Activated CD8-positive, alpha-beta T cell treated with anti-CD3 and anti-CD28 coated beads, Interleukin-2, amount 10 ng/mL, durations not matched to agents 7 days and 5 days (primary cell): ENCODE results near the gene FGF5. TPM values are rescaled to one million over a fixed set of nuclear protein-coding genes. Genes with fewer than 3 reads are reported as not detected.

Experiments used
- ATAC-seq: fragments of 150-1000 bp; cut with Tn5 transposase; one replicate; pipeline ENCODE4 v1.10.0; 2021; ENCODE audit warnings: moderate library complexity
- CTCF ChIA-PET: fragments of 350-600 bp; sonication (Branson Sonifier 250); formaldehyde crosslinking; loops from one replicate; lab custom pipeline; 2021; ENCODE audit warnings: antibody characterized with exemption; lab: Charles Lee
- POLR2A ChIA-PET: fragments of 350-600 bp; sonication (Branson Sonifier 250); formaldehyde crosslinking; loops from one replicate; lab custom pipeline; 2021; ENCODE audit warnings: antibody characterized with exemption; lab: Charles Lee
- DNase-seq: peaks from one replicate; pipeline ENCODE4 v3.0.0-alpha.2; 2020
- H3K27ac Mint-ChIP-seq: one replicate; pipeline ENCODE4 v1.8.0; 2021; ENCODE audit warnings: mild to moderate bottlenecking, mixed read lengths
- H3K27me3 Mint-ChIP-seq: one replicate; pipeline ENCODE4 v1.8.0; 2021; ENCODE audit warnings: low read depth, mixed read lengths
- H3K36me3 Mint-ChIP-seq: one replicate; pipeline ENCODE4 v1.8.0; 2021; ENCODE audit warnings: low read depth, mixed read lengths
- H3K4me1 Mint-ChIP-seq: one replicate; pipeline ENCODE4 v1.8.0; 2021; ENCODE audit warnings: low read depth, mixed read lengths
- H3K4me3 Mint-ChIP-seq: one replicate; pipeline ENCODE4 v1.8.0; 2021; ENCODE audit warnings: mild to moderate bottlenecking, mixed read lengths
- H3K9me3 Mint-ChIP-seq: one replicate; pipeline ENCODE4 v1.8.0; 2022; ENCODE audit warnings: mixed read lengths; ENCODE audit not compliant: insufficient read depth
- total RNA-seq, 2 experiments: library from RNA; stranded (reverse); gene quantifications; one replicate each; pipeline ENCODE4 v1.2.3, GENCODE V29; 2021

FGF5 gene
- total RNA-seq, 2 experiments from 2014 or later: not detected

DNA sequence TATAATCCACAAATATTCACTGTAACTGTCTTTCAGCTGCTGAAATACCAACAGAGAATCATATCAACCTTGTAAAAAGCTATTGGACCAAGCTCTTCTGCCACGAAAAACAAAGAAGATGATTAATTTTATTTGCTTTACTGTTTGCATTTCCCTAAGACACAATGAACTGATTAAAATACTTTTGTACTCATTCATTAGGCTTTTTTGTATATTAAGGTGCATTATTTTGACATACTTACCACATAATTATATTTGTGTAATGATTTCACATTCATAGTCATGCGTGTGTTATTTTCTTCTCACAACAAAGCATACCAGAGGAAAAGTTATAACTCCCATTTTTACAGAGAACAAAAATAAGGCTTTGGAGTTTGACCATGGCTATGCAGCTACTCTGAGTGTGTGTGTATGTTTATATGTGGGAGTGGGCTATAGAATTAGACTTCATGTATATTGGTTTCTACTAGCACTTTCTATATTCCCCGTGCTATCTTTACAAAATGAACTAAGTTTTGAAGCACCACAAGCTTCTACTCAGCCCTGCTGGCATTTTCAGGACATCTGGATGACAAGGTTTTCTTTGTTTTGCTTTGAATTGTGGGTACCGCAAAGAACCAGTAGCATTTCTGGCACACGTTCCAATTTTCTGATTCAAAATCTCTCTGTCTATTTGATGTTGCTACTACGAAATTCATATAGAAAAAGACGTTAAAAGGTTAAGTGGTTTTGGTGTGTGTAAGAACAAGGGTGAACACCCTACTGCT lies 11.0 kb upstream of the FGF5 start:
- Mint-ChIP-seq H3K36me3 (no peaks in the 10 kb centered on the region), H3K27ac (no peak overlapping the region), H3K4me1 (no peaks in the 10 kb centered on the region), H3K27me3 (peaks cover 27% of the 10 kb centered on the region), H3K4me3 (no peak overlapping the region), H3K9me3 (no peaks in the 10 kb centered on the region)
- no peak for DNase-seq
- CTCF ChIA-PET: no interaction called here
- no peak for ATAC-seq
- POLR2A ChIA-PET: no interaction called here

DNA sequence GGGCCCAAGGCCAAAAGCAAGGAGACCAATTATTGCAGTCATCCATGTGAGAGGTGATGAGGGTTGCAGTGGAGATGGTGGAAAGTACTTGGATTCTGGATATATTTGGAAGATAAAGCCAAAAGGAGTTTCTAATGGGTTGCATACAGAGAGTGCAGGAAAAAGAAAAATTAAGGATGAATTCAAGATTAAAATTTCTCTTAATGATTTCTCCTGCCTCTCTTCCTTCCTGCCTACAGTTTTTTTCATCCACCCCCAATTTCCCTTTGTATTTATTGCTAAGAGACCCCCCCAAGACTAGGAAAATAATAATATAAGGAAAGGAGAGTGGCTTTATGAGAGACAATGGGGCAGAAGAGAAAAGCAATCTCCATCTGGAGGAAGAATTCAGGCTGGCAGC lies 8.6 kb upstream of the FGF5 start:
- Mint-ChIP-seq H3K36me3 (no peaks in the 10 kb centered on the region), H3K9me3 (no peaks in the 10 kb centered on the region), H3K27ac (no peak overlapping the region), H3K4me3 (no peak overlapping the region), H3K4me1 (no peaks in the 10 kb centered on the region), H3K27me3 (peaks cover 34% of the 10 kb centered on the region)
- ATAC-seq (no peak), DNase-seq (no peak)
- POLR2A ChIA-PET: no interaction called here
- CTCF ChIA-PET: no interaction called here

DNA sequence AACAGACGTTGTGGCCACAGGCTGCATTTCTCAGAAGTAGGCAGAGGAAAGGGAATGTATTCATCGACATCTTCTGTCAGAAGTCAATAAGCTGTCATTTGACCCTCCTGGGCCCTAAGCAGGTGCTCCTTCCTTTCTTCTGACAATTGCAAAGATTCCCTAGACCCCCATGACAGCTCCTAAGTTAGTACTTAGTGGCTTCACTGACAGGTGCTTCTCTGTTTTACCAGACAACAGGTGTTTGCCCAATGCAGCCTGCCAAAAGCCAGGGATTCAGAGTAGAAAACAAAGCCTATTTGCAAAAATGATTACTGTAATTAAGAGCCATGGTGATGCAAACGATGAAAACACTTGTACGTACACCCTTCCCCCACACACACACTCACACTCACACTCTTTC lies 7.5 kb upstream of the FGF5 start:
- DNase-seq (no peak), ATAC-seq (no peak)
- H3K27me3 Mint-ChIP-seq: peaks cover 46% of the 10 kb centered on the region
- CTCF ChIA-PET: no interaction called here
- no peaks in the 10 kb centered on the region for H3K4me1 Mint-ChIP-seq
- H3K4me3 Mint-ChIP-seq: no peak overlapping the region
- no peaks in the 10 kb centered on the region for H3K36me3 Mint-ChIP-seq
- no peak overlapping the region for H3K27ac Mint-ChIP-seq
- no peaks in the 10 kb centered on the region for H3K9me3 Mint-ChIP-seq
- POLR2A ChIA-PET: no interaction called here

DNA sequence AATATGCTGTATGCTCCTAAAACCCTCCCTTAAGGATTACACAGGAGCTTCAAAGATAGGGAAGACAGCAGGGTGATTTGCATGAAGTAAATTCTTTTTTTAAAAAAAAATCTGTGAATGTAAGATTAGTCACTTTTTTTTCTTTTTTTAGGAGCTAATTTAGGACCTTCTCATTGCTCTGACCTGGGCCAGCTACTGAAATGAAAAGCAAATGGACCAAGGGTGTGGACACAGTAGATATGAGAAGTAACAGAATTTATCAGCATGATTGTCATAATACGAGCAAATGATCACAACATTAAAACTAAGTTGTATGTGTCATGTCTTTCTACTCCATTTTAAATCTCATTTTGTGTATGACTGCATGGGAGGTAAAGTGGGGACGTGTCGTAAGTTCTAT lies 6.6 kb upstream of the FGF5 start:
- Mint-ChIP-seq H3K9me3 (no peaks in the 10 kb centered on the region), H3K4me3 (no peak overlapping the region), H3K4me1 (no peaks in the 10 kb centered on the region), H3K36me3 (no peaks in the 10 kb centered on the region), H3K27me3 (peaks cover 53% of the 10 kb centered on the region), H3K27ac (no peak overlapping the region)
- no peak for ATAC-seq
- DNase-seq: no peak
- ChIA-PET CTCF (interaction anchor here (0.6 kb wide), 1 partner anchor 114 kb away, joined by 4 read pairs; no protein-coding TSS in a partner anchor), POLR2A (interaction anchor here (0.7 kb wide), 1 partner anchor 302 kb away, joined by 4 read pairs; no protein-coding TSS in a partner anchor)

DNA sequence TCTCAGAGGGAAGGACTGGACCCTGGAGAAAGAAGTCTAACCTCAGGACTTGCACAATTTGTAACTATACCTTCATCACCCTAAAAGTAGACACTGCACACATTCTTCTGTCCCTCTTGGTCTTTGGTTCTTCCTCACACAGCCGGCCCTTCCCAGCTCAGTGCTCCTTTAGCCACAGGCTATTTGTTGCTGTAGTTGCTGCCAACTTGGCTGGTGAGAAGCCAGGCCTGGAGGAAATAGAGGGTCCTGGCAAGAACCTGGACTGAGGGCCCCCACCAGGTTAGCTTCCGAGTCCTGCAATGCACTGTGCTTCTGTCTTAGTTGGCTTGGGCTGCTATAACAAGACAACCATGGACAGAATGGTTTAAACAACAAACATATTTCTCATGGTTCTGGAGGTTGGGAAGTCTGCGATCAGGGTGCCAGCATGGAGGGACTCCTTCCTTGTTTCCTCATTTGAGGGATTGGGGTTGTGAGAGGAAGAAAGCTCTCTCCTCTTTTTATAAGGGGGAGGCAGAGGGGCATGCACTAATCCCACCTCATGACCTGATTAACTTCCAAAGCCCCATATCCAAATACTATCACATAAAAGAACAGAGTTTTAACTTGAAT lies 4.4 kb upstream of the FGF5 start:
- H3K27me3 Mint-ChIP-seq: peaks cover 68% of the 10 kb centered on the region
- H3K27ac Mint-ChIP-seq: no peak overlapping the region
- H3K4me3 Mint-ChIP-seq: no peak overlapping the region
- POLR2A ChIA-PET: interaction anchor here (0.9 kb wide), 1 partner anchor 180 kb away, joined by 3 read pairs; no protein-coding TSS in a partner anchor
- H3K36me3 Mint-ChIP-seq: peaks cover 4% of the 10 kb centered on the region
- H3K4me1 Mint-ChIP-seq: peaks cover 20% of the 10 kb centered on the region
- DNase-seq (no peak), ATAC-seq (no peak)
- H3K9me3 Mint-ChIP-seq: no peaks in the 10 kb centered on the region
- CTCF ChIA-PET: no interaction called here

DNA sequence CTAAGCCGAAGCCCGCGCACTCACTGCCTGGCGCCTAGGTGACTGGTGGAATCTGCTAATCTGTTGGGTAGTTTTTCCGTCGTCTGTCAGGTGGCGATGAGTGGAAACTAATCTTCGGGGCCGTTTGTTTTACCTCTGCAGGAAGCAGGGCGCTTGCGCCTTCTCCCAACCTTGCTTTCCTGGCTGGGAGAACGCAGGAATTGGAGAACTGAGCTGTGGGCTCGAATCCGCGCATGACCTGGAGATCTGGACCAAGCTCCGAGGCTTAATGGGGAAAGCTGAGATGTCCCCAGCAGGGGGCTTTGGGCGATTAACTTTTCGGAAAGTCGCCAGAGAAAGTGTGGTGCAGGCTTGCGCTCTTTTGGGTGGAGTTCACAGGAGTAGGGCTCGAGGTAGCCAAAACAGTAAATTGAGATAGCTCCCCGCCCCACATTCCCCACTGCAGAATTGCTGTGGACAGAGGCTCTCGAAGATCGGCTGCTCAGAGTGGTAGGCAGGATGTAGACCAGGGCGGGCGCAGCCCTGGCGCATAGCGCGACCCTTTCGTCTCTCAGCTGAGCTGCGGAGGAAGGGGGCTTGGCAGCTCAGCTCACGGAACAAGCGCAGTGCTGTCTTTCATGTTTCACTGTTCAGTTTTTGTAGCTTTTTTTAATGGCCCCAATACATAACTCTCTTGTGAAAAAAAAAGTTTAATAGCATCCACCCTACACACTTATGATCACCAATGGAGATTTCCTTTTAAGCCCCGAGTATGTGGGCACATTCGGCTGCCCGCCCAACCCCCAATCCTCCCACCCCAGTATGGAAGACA lies 2.7 kb upstream of the FGF5 start:
- H3K27me3 Mint-ChIP-seq: peaks cover 76% of the 10 kb centered on the region
- no peak overlapping the region for H3K4me3 Mint-ChIP-seq
- H3K9me3 Mint-ChIP-seq: no peaks in the 10 kb centered on the region
- H3K4me1 Mint-ChIP-seq: peaks cover 24% of the 10 kb centered on the region
- H3K27ac Mint-ChIP-seq: no peak overlapping the region
- ChIA-PET CTCF (no interaction called here), POLR2A (no interaction called here)
- peaks cover 4% of the 10 kb centered on the region for H3K36me3 Mint-ChIP-seq
- DNase-seq (no peak), ATAC-seq (no peak)

DNA sequence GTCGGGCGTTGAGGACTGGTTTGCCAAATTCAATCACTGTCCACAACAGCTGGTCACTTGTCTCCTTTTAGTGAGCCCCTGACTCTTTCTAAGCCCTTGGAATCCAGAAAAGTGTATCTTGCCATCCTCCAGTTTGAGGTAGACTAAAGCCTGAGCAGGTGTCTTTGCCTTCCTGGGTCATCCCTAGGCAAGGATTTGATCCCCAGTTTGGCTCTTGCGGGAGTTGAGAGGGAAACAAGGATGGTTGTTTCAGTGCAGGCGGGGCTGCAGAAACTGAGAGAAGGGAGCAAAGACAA lies 2.2 kb upstream of the FGF5 start:
- H3K27ac Mint-ChIP-seq: no peak overlapping the region
- CTCF ChIA-PET: no interaction called here
- H3K36me3 Mint-ChIP-seq: peaks cover 4% of the 10 kb centered on the region
- H3K4me3 Mint-ChIP-seq: no peak overlapping the region
- H3K27me3 Mint-ChIP-seq: peaks cover 77% of the 10 kb centered on the region
- ATAC-seq: no peak
- POLR2A ChIA-PET: no interaction called here
- H3K4me1 Mint-ChIP-seq: peaks cover 24% of the 10 kb centered on the region
- no peaks in the 10 kb centered on the region for H3K9me3 Mint-ChIP-seq
- no peak for DNase-seq

DNA sequence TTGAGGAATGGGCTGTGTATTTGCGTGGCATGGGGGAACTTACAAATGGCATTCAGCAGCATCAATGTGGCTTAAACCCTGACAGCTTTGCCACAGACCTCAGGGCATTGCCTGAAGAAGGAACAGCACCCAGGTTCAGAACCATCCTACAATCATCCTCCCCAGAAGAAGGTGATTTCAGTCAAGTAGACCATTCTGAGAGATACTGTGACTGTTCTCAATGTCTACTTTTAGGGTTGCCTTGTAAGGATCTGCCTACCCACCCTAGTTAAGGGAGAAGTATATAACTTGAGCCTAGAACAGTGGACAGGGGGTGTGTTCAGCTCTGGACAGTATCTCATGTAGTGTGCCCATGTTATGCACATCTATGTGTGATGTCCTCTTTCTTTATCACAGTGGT lies 1.6 kb upstream of the FGF5 start:
- POLR2A ChIA-PET: no interaction called here
- Mint-ChIP-seq H3K4me1 (peaks cover 24% of the 10 kb centered on the region), H3K9me3 (no peaks in the 10 kb centered on the region), H3K27me3 (peaks cover 78% of the 10 kb centered on the region), H3K4me3 (no peak overlapping the region), H3K36me3 (peaks cover 4% of the 10 kb centered on the region), H3K27ac (no peak overlapping the region)
- ATAC-seq: no peak
- DNase-seq: no peak
- CTCF ChIA-PET: no interaction called here

DNA sequence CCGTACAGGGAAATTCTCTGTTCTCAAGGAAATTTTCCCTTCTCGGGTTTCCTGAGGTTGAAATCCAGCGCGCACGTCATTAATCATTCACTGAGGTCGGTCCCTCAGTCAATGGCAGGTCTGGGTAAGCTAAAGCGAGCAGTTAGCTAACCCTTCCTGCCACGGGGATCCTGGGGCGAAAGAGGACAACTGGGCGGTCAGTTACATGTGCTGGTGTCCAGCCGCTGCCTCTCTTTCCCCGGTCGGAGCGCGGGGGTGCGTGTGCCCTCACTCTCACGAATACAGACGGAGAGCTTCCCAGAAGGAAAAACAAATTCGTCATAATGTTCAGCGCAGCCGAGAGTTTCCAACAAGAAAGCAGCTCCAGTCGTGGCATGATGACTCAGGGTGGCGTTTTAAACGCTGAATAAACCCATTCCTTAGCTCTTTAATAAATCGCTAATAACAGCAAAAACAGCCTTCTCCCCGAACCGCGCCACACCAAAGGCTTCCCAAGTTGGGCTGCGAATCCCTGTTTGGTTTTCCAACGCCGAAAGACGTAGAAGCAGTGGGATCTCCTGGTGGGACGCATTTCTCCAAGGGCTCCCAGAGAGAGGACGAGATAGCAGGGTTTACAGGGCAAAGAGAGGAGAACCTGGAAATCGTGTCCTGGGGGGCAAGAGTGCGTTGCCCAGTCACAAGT lies 752 bp upstream of the FGF5 start:
- no peak for ATAC-seq
- POLR2A ChIA-PET: no interaction called here
- H3K9me3 Mint-ChIP-seq: no peaks in the 10 kb centered on the region
- H3K27me3 Mint-ChIP-seq: peaks cover 80% of the 10 kb centered on the region
- peak overlapping the region; percentile 23 for H3K4me3 Mint-ChIP-seq
- CTCF ChIA-PET: no interaction called here
- no peak for DNase-seq
- no peak overlapping the region for H3K27ac Mint-ChIP-seq
- peaks cover 24% of the 10 kb centered on the region for H3K4me1 Mint-ChIP-seq
- H3K36me3 Mint-ChIP-seq: peaks cover 4% of the 10 kb centered on the region

DNA sequence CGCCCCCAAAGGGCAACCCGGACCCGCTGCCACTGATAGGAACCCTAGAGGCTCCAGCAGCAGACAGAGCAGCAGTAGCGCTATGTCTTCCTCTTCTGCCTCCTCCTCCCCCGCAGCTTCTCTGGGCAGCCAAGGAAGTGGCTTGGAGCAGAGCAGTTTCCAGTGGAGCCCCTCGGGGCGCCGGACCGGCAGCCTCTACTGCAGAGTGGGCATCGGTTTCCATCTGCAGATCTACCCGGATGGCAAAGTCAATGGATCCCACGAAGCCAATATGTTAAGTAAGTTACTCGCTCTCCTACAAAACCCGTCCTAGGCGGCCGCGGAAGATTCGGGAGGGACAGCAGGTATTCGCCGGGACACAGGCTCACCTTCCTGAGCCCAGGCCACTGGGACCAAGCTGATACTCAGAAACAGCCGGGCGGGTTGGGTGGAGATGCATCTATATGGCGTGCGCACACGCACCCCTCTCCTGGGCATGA lies 477 bp downstream of the FGF5 start:
- CTCF ChIA-PET: no interaction called here
- DNase-seq: no peak
- Mint-ChIP-seq H3K27ac (no peak overlapping the region), H3K4me3 (peak overlapping the region; percentile 48), H3K27me3 (peaks cover 84% of the 10 kb centered on the region), H3K4me1 (peaks cover 24% of the 10 kb centered on the region), H3K9me3 (no peaks in the 10 kb centered on the region), H3K36me3 (peaks cover 4% of the 10 kb centered on the region)
- POLR2A ChIA-PET: no interaction called here
- ATAC-seq: peak; percentile 50

DNA sequence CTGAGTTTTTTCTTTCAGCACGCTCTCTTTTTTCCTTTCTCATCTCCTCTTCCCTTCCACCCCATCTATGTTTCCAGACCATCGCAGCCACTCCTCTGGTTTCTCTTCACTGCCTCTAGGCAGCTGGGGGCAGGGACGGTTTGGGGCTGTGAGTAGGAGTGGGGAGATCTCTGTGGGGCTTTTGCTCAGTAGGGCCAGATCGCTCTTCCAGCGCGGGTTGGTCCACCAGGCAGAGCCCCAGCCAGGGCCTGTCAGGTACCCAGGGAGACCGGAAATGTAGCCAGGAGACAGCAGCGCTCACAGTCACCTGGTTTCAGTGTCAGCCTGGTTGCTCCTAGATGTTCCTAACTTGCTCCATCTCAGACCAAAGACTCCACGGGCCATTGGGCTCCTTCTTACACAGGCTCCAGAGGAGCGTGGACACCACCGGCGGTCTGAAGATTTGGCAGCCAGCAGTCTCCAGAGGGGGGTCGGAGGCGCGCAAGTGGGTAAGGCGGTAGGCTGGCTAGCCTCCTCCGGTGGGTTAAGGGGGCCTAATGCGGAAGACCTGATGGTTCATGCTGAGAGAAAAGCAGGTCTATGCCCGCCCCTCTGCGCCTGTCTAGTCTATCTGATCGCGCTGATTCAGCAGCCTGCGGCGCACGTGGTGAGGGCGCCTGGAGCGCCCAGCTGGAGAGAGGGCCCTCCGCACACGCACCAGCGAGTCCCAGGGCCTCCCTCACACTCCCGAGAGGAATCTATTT lies 1.8 kb downstream of the FGF5 start:
- ChIA-PET CTCF (interaction anchor here (1.0 kb wide), 1 partner anchor 56 kb away, joined by 3 read pairs; no protein-coding TSS in a partner anchor), POLR2A (no interaction called here)
- Mint-ChIP-seq H3K27me3 (peaks cover 76% of the 10 kb centered on the region), H3K36me3 (peaks cover 4% of the 10 kb centered on the region), H3K4me1 (peaks cover 24% of the 10 kb centered on the region), H3K9me3 (no peaks in the 10 kb centered on the region), H3K27ac (no peak overlapping the region), H3K4me3 (no peak overlapping the region)
- DNase-seq: no peak
- no peak for ATAC-seq
